NCI-H2227 treated with DMSO at 0.1 percent for 48 hours (cell line): Measurements from ENCODE around the gene SPATA31D1.

ENCODE experiments used
- DNase-seq: peaks from one replicate; lab custom pipeline; 2025; lab: John Stamatoyannopoulos, UW

SPATA31D1 gene

GRCh38 chr9:82022121-82022520 lies 33.5 kb downstream of the SPATA31D1 start:
- no peak for DNase-seq

DNA sequence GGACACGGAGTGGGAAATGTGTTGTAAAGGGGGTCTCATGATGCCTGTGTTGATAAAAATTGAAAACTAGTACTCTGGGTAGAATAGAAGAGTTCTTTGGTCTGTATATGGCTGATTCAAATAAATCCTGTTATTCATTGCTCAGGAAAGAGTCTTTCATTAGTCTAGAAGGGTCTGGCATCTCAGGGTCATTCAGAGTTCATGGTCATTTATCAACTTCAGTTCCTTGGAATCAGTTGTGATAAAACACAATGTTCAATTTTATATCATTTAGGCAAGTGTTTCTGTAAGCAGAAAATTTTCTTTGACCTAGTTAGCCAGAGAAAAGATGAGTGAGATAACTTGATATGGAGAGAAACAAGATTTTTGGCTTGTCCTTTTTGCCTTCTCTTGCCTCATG lies 36.3 kb downstream of the SPATA31D1 start:
- DNase-seq, result no peak

DNA sequence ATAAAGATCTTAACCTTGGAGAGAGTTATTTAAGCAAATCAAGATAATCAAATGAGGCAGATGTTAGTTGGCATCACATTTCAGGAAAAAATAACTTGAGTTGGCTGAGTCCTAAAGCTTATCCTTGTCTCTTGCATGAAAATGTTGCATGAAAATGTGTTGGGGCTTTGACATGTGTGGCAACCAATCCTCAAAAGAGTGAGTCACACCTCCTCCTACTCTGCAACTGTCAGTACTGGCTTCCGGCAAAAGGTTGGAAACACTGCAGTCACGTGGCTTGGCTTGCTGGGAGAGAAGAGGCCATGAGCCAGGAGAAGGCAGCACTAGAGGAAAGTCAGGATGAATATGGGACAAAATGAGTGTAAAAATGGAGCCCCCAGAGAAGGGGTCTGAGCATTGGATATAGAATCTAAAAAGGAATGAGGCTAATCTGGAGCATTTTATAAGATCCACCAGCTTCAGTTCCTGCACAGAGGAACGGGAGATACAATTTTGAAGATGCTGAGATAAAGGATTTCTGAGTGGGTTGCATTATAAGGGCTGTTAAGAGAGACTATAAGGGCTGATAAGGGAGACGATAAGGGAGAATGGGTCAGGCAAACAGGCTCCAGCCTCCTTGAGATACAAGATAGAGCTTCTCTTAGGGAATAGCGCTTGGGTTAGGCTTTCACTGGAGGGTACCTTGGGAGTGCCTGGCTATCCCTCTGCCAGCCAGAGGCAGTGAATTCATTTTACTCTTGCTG lies 43.1 kb downstream of the SPATA31D1 start:
- DNase-seq, result no peak

- DNase-seq, result no peak
These were observed 46.6 kb downstream of the SPATA31D1 start for GRCh38 chr9:82034956-82035731.

DNA sequence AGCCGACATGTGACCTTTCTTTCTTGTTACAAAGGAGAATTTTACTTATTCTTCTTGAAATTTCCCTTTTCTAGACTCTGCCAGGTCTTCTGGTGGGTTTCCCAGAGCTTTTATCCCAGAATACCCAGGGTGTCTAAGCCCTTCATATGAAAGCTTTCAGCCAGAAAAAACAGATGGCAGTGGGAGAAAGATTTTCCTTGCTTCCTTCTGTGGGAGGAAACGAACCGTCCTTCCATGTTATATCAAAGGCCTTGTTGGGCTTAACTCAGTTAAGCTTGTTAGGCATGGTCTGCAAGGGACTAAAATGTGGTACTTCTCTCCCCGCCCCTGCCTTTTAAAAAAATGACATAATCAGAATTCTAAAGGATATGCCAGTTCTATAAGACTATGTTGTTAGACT lies 47.5 kb downstream of the SPATA31D1 start:
- DNase-seq, result no peak

DNA sequence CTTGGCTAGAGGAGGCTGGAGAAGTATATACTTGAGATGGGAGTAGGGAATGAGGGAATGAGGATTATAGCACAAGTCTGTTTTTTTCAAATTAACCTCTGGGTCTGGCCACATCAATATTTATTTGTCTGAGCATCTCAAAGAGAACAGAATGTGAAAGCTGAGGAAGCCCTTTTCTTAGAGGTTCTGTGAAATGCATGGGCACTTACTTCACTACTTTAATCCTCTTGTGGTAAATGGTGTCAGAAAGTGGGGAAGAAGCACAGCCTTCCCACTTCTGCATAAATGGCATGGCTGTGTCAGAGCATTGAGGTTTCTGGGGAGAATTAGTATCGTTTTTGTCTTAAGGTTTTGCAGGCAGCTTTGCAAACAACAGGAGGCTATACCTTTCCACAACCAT lies 48.6 kb downstream of the SPATA31D1 start:
- no peak for DNase-seq

DNA sequence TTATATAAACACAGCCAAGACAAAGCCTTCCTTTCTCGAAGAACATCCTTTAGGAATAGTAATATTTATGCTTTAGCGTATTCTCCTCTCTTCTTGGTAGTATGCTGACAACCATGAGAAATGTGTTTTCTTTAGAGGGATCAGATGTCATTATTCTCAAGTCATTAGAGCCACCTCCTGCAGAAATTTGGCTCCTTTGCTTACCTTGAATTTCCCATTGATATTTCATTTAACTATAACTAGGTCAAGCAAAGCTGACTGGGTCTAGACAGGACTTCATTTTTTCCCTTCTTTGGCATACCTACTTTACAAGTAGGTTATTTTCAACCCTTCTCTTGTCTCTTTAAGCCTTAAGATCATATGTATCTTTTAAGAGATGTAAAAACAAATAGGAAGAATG lies 50.3 kb downstream of the SPATA31D1 start:
- no peak for DNase-seq
